Thyroid gland (tissue), 4 donors: Measurements from ENCODE around the gene NR1I2. TPM values are rescaled to one million over a fixed set of nuclear protein-coding genes. Genes with fewer than 3 reads are reported as not detected.

Source experiments
- DNase-seq, 2 donors: peaks; one replicate each; pipeline ENCODE4 v3.0.0-alpha.2; 2019
- H3K27ac ChIP-seq, 3 donors: fragments of 200-600 bp; sonication (generic); 1 replicate in 2 of 3; 2 replicates in 1 of 3; pipeline ENCODE4 v1.5.1; 2016 to 2019; ENCODE audit warnings: mild to moderate bottlenecking in 1 of 3, moderate library complexity in 1 of 3
- H3K27me3 ChIP-seq: fragments of 200-600 bp; sonication (generic); one replicate; pipeline ENCODE4 v1.5.1; 2019
- H3K36me3 ChIP-seq, 2 donors: fragments of 200-600 bp; sonication (generic); one replicate each; pipeline ENCODE4 v1.5.1; 2016 to 2019
- H3K4me1 ChIP-seq, 2 donors: fragments of 200-600 bp; sonication (generic); one replicate each; pipeline ENCODE4 v1.5.1; 2017 to 2019
- H3K4me3 ChIP-seq, 3 donors: fragments of 200-600 bp; sonication (generic); replicated peaks in 1 of 3; 1 replicate in 2 of 3; 2 replicates in 1 of 3; pipeline ENCODE4 v1.5.1; 2016; ENCODE audit warnings: mild to moderate bottlenecking in 1 of 3
- H3K9me3 ChIP-seq: fragments of 200-600 bp; sonication (generic); one replicate; pipeline ENCODE4 v1.5.1; 2017
- POLR2A ChIP-seq, 2 donors: fragments of 450-650 bp; IDR thresholded peaks; one replicate each; pipeline ENCODE4 v1.6.1; 2017; ENCODE audit warnings: antibody characterized with exemption in 2 of 2, mild to moderate bottlenecking in 2 of 2, moderate library complexity in 1 of 2
- WGBS, 2 donors: methylation state at CpG; one replicate each; pipeline ENCODE4 v1.1.5; 2017; 5-methylcytosine and 5-hydroxymethylcytosine counted together
- intact Hi-C: fragments of 100-400 bp; cut with DNase I; formaldehyde crosslinking; loops from one replicate; pipeline ENCODE4 v1.15.1; 2023
- total RNA-seq, 4 donors: library from RNA; depleted of rRNA; stranded (reverse); fragments of >200 nt; gene quantifications; one replicate each; pipeline ENCODE4 v1.2.3, GENCODE V29; 2016
- TF ChIP-seq, protein P1 (sequence below), 6 experiments: fragments of 200-600 bp in 3 of 6; fragments of 450-650 bp in 3 of 6; sonication (generic) in 3 of 6; IDR thresholded peaks; one replicate each; pipeline ENCODE4 v1.5.1; 2016 to 2019; ENCODE audit warnings: antibody characterized with exemption in 6 of 6, mild to moderate bottlenecking in 2 of 6, inconsistent platforms in 1 of 6, moderate library complexity in 1 of 6

Gene NR1I2
- total RNA-seq, 4 donors from 2014 or later, result 0.54 to 0.67 TPM; not detected in 2

DNA sequence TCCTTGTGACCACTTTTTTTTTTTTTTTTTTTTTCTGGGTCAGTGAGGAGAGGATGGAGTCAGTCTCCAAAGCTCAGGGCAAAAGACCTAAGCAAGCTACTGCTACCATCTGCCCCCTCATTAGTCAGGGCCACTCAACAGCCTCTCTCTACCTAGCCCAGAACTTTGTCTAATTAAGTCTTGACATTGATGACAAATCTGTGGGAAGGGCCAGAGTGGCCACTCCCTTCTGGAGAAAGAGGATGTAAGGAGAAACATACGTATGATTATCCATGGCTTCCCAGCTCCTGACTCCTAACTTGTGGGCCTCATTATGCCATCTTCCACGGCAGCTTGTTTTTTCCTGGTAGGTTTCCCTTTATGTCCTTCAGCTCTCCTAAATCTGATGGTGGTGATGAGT, 37.9 kb downstream of the NR1I2 start:
- TF ChIP-seq, protein P1, sequence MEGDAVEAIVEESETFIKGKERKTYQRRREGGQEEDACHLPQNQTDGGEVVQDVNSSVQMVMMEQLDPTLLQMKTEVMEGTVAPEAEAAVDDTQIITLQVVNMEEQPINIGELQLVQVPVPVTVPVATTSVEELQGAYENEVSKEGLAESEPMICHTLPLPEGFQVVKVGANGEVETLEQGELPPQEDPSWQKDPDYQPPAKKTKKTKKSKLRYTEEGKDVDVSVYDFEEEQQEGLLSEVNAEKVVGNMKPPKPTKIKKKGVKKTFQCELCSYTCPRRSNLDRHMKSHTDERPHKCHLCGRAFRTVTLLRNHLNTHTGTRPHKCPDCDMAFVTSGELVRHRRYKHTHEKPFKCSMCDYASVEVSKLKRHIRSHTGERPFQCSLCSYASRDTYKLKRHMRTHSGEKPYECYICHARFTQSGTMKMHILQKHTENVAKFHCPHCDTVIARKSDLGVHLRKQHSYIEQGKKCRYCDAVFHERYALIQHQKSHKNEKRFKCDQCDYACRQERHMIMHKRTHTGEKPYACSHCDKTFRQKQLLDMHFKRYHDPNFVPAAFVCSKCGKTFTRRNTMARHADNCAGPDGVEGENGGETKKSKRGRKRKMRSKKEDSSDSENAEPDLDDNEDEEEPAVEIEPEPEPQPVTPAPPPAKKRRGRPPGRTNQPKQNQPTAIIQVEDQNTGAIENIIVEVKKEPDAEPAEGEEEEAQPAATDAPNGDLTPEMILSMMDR (IDR thresholded peaks at IDR 0.05), result no peak
- no peak for TF ChIP-seq POLR2A (IDR thresholded peaks at IDR 0.05)
- no peak for DNase-seq
- intact Hi-C loops, result no loop called here
- no peak overlapping the region for H3K27ac ChIP-seq
- no peaks in the 10 kb centered on the region for H3K4me1 ChIP-seq
- H3K9me3 ChIP-seq, result no peaks in the 10 kb centered on the region
- H3K4me3 ChIP-seq, result no peak overlapping the region
- H3K36me3 ChIP-seq, result no peaks in the 10 kb centered on the region
- 73 to 79% methylated on average over 2 of the region's 2 CpGs for WGBS, 2 donors
- no peaks in the 10 kb centered on the region for H3K27me3 ChIP-seq

DNA sequence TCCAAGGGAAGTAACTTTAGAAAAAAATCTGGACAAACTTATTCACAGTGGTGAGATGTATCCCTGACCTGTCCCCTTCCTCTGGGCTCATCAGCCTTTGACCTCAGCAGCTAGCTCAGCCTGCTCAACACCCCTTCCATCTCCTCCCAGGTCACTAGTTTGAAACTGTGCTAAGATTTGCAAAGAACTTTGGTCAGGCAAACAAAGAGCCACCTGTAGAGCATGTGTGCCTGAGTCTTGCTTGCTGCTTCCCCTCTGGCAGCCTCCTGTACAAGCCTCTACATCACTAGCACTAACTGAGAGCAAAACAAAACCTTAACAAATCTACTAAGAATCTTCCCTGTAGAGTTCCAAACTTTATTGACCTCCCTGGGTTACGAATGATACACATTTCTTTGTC, 43.9 kb downstream of the NR1I2 start:
- Histone ChIP-seq H3K27me3 (no peaks in the 10 kb centered on the region), H3K4me3 (no peak overlapping the region), H3K27ac (no peak overlapping the region), H3K36me3 (no peaks in the 10 kb centered on the region), H3K9me3 (no peaks in the 10 kb centered on the region), H3K4me1 (no peaks in the 10 kb centered on the region)
- intact Hi-C loops, result no loop called here
- 100% methylated on average over 1 of the region's 1 CpG for WGBS, 2 donors
- no peak for DNase-seq
- no peak for TF ChIP-seq POLR2A (IDR thresholded peaks at IDR 0.05)
- TF ChIP-seq, protein P1 (IDR thresholded peaks at IDR 0.05), result no peak

DNA sequence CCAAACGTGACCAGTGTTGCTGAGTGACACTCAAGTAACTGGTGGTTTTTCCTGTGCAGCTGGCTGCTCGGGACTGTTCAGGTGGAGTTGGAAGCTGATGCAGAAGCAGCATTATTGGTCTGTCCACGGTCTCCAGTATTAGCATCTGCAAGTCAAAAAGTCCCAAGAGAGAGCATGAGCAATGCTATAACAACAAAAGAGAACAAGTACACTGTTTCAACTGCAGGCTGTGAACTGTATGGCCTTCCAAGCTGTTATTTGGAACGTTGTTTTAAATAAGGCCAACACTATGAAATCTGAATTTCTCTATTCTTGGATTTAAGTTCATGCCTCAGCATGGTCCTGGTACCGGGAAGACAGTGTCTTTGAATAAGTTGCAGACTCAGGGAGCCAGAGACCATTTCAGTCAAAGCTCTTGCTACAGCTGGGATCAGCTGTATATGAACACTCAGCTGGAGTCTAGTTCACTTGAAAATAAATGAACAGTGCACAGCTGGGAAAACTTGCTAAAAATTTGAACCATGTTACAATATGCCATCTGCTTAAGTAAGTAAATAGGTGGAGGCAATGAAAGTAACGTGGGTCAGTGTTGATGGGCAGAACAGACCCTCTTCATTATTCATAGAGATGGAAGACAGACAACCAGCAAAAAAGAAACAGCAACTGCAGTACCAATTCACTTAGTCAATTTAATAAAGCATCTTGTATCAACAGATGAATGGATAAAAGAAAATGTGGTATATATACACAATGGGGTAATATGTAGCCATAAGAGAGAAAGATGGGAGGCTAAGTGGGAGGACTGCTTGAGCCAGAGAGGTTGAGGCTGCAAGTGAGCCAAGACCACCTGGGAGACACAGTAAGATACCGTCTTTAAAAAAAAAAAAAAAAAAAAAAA, 45.1 kb downstream of the NR1I2 start:
- WGBS, 2 donors, result 82 to 84% methylated on average over 7 of the region's 7 CpGs
- Histone ChIP-seq H3K4me1 (no peaks in the 10 kb centered on the region), H3K4me3 (no peak overlapping the region), H3K36me3 (no peaks in the 10 kb centered on the region), H3K9me3 (no peaks in the 10 kb centered on the region), H3K27ac (no peak overlapping the region), H3K27me3 (no peaks in the 10 kb centered on the region)
- no peak for TF ChIP-seq POLR2A (IDR thresholded peaks at IDR 0.05)
- TF ChIP-seq, protein P1 (IDR thresholded peaks at IDR 0.05), result no peak
- intact Hi-C loops, result no loop called here
- DNase-seq, result no peak

DNA sequence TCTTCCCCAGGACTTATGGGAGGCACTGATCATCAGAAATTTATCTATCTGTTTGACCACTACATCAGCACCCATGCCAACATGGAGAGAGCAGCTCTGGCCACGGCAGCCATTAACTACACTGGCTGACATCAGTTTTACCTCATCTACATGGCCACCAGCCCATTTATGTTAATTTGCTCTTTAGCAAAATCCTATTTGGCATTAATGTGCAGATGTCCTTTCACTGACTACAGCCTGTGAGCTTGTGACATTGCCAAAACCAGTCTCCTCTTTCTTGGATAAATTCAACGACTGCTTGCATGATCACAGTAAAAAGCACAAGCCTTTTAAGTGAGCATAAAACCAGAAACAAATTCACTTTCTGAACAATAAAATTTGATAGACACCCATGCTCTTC, 47.5 kb downstream of the NR1I2 start:
- H3K4me3 ChIP-seq, result no peak overlapping the region
- 57 to 78% methylated on average over 2 of the region's 2 CpGs for WGBS, 2 donors
- H3K9me3 ChIP-seq, result no peaks in the 10 kb centered on the region
- H3K4me1 ChIP-seq, result no peaks in the 10 kb centered on the region
- intact Hi-C loops, result no loop called here
- no peak for DNase-seq
- H3K36me3 ChIP-seq, result no peaks in the 10 kb centered on the region
- TF ChIP-seq POLR2A (IDR thresholded peaks at IDR 0.05), result no peak
- TF ChIP-seq, protein P1 (IDR thresholded peaks at IDR 0.05), result no peak
- no peaks in the 10 kb centered on the region for H3K27me3 ChIP-seq
- H3K27ac ChIP-seq, result no peak overlapping the region

DNA sequence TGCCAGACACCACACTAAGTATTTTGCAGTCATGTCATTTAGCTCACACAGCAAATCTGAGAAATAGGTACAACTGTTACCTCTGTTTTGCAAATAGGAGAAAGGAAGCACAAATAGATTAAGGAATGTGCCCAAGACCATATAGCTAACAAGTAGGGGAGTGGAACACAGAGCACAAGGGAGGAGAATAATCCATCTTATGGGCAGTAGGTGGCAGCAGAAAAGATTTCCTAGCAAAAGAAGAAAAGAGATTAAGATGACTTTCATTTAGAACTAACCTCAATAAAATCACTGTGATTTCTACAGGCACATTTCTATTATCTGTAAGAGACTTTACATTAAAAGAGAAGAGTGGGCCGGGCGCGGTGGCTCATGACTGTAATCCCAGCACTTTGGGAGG, 49.1 kb downstream of the NR1I2 start:
- no peaks in the 10 kb centered on the region for H3K36me3 ChIP-seq
- H3K4me1 ChIP-seq, result no peaks in the 10 kb centered on the region
- intact Hi-C loops, result no loop called here
- 92 to 93% methylated on average over 3 of the region's 3 CpGs for WGBS, 2 donors
- no peaks in the 10 kb centered on the region for H3K9me3 ChIP-seq
- H3K27me3 ChIP-seq, result no peaks in the 10 kb centered on the region
- H3K27ac ChIP-seq, result no peak overlapping the region
- TF ChIP-seq, protein P1 (IDR thresholded peaks at IDR 0.05), result no peak
- no peak for TF ChIP-seq POLR2A (IDR thresholded peaks at IDR 0.05)
- no peak for DNase-seq
- H3K4me3 ChIP-seq, result no peak overlapping the region
